ENCODE results near the gene GPC6.

The GPC6 gene

DNA sequence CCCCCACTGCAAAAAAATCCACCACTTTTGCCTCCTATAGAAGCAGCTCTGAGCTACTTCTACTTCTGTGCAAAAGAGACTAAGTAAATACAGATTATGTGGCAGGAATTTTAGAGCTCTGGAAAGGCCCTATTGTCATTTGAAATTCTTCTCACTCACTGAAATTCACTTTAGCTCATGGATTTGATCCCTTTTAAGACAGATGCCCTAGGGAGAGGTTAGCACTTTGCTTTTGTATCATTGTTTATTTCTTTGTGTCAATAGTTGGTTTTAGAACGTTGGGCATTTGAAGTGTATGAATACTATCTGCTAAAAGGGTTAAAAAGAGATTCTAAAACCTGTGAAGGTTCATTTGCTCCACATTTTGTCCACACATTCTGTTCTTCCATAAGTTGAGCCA lies 528.7 kb downstream of the GPC6 start:
- H3K79me2 ChIP-seq (ENCODE audit: insufficient read depth, low read length) = no peaks in the 10 kb centered on the region
- no peaks in the 10 kb centered on the region for H3K9me2 ChIP-seq (replicated peaks; ENCODE audit: insufficient read depth, low read length)
- no peaks in the 10 kb centered on the region for H3F3A ChIP-seq (ENCODE audit: insufficient read depth)
- H3K9me3 ChIP-seq (ENCODE audit: insufficient read depth, low read length) = no peaks in the 10 kb centered on the region
- H4K20me1 ChIP-seq (ENCODE audit: low read depth, low read length) = no peaks in the 10 kb centered on the region
- H3K27me3 ChIP-seq (ENCODE audit: low read length) = no peaks in the 10 kb centered on the region
- H3K4me3 ChIP-seq (ENCODE audit: insufficient read depth, low read length, poor library complexity, severe bottlenecking) = no peak overlapping the region
- no peak overlapping the region for H3K9ac ChIP-seq (ENCODE audit: low read length)
- no peaks in the 10 kb centered on the region for H3K36me3 ChIP-seq (ENCODE audit: low read length)
- no peak overlapping the region for H3K27ac ChIP-seq (ENCODE audit: low read depth, low read length)
- no peak overlapping the region for H3K4me2 ChIP-seq (ENCODE audit: low read depth, low read length, poor library complexity, severe bottlenecking)
- TF ChIP-seq CTCF (IDR thresholded peaks at IDR 0.05; ENCODE audit: insufficient read depth, low read length, poor library complexity, severe bottlenecking) = no peak
- no peak for TF ChIP-seq EZH2phosphoT487 (conservative IDR thresholded peaks at IDR 0.05; ENCODE audit: low read length)
- H2AFZ ChIP-seq (ENCODE audit: low read depth, low read length, severe bottlenecking) = no peak overlapping the region

DNA sequence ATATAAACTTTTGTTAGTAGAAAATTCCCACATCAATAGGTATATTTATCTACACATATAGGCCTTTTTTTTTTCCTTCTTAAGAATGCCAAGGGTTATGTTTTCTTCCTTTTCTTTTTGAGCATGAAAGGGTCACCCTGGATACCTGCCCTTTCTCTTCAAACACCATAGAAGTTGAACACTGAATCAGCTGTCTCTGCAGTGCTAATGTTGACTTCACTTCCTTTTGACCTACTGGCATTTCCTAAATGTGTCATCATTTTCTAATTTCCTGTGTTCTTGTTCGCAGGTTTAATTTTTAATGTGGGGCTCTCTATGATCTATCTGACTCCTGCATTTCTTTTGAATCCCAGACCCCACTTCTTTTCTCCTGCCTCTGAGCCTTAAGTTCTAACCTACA lies 532.0 kb downstream of the GPC6 start:
- H3K4me2 ChIP-seq (ENCODE audit: low read depth, low read length, poor library complexity, severe bottlenecking) = no peak overlapping the region
- no peaks in the 10 kb centered on the region for H3K9me2 ChIP-seq (replicated peaks; ENCODE audit: insufficient read depth, low read length)
- no peak overlapping the region for H3K9ac ChIP-seq (ENCODE audit: low read length)
- no peaks in the 10 kb centered on the region for H4K20me1 ChIP-seq (ENCODE audit: low read depth, low read length)
- H3K27me3 ChIP-seq (ENCODE audit: low read length) = no peaks in the 10 kb centered on the region
- TF ChIP-seq CTCF (IDR thresholded peaks at IDR 0.05; ENCODE audit: insufficient read depth, low read length, poor library complexity, severe bottlenecking) (no peak), EZH2phosphoT487 (conservative IDR thresholded peaks at IDR 0.05; ENCODE audit: low read length) (no peak)
- H3K27ac ChIP-seq (ENCODE audit: low read depth, low read length) = no peak overlapping the region
- H3K79me2 ChIP-seq (ENCODE audit: insufficient read depth, low read length) = no peaks in the 10 kb centered on the region
- H3K9me3 ChIP-seq (ENCODE audit: insufficient read depth, low read length) = no peaks in the 10 kb centered on the region
- H2AFZ ChIP-seq (ENCODE audit: low read depth, low read length, severe bottlenecking) = no peak overlapping the region
- H3K36me3 ChIP-seq (ENCODE audit: low read length) = no peaks in the 10 kb centered on the region
- no peak overlapping the region for H3K4me3 ChIP-seq (ENCODE audit: insufficient read depth, low read length, poor library complexity, severe bottlenecking)
- no peaks in the 10 kb centered on the region for H3F3A ChIP-seq (ENCODE audit: insufficient read depth)

DNA sequence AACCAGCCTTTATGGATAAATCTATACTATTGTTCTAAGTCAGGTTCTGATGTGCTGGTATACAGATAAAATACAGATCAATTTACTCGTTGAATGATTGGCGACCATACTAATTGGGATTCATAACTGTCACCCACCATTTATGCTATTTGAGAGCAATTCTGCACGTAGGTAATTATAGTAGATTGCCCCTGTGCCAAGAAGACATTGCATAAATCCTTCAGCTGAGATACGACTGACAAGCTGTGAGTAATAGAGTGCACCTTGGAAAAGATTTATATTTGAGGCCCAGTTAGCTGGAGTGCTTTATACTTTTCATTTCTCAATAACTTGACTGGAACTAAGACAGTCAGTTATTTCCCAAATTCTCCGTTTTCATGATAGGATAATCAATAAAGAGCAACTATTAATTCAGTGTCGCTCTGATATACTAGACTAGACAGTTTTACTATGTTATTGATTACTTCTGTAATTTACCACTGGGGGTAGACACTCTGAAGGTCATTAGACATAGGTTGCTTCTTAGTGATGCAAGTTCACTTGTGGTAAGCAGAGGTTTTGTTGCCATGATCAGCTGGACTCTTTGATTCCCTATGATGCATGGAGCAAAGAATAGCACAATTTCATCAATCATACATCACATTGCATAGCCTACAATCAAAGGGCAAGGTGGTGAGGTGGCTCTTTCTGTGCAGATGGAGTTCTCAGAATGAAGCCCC lies 536.3 kb downstream of the GPC6 start:
- H3K4me2 ChIP-seq (ENCODE audit: low read depth, low read length, poor library complexity, severe bottlenecking) = no peak overlapping the region
- H3K79me2 ChIP-seq (ENCODE audit: insufficient read depth, low read length) = no peaks in the 10 kb centered on the region
- no peak overlapping the region for H3K27ac ChIP-seq (ENCODE audit: low read depth, low read length)
- no peaks in the 10 kb centered on the region for H3K27me3 ChIP-seq (ENCODE audit: low read length)
- TF ChIP-seq EZH2phosphoT487 (conservative IDR thresholded peaks at IDR 0.05; ENCODE audit: low read length) (no peak), CTCF (IDR thresholded peaks at IDR 0.05; ENCODE audit: insufficient read depth, low read length, poor library complexity, severe bottlenecking) (no peak)
- H3F3A ChIP-seq (ENCODE audit: insufficient read depth) = no peaks in the 10 kb centered on the region
- H3K9ac ChIP-seq (ENCODE audit: low read length) = no peak overlapping the region
- no peaks in the 10 kb centered on the region for H3K9me2 ChIP-seq (replicated peaks; ENCODE audit: insufficient read depth, low read length)
- no peak overlapping the region for H3K4me3 ChIP-seq (ENCODE audit: insufficient read depth, low read length, poor library complexity, severe bottlenecking)
- H2AFZ ChIP-seq (ENCODE audit: low read depth, low read length, severe bottlenecking) = no peak overlapping the region
- no peaks in the 10 kb centered on the region for H4K20me1 ChIP-seq (ENCODE audit: low read depth, low read length)
- no peaks in the 10 kb centered on the region for H3K36me3 ChIP-seq (ENCODE audit: low read length)
- H3K9me3 ChIP-seq (ENCODE audit: insufficient read depth, low read length) = no peaks in the 10 kb centered on the region
